ENCODE measurements around the gene ACADVL.

Gene ACADVL

GRCh38 chr17:7215652-7216180 is 4.0 kb upstream of the ACADVL start:
- H3K4me3 ChIP-seq (replicated peaks; ENCODE audit: insufficient read depth, low read length) = no peak overlapping the region
- no peak for DNase-seq (ENCODE audit: low read depth in 1 of 2, low spot score in 1 of 2)
- no peaks in the 10 kb centered on the region for H3K27me3 ChIP-seq (ENCODE audit: insufficient read depth, poor library complexity, severe bottlenecking)
- TF ChIP-seq REST (IDR thresholded peaks at IDR 0.05; ENCODE audit: insufficient replicate concordance, low read depth) (no peak), SPI1 (IDR thresholded peaks at IDR 0.05; ENCODE audit: borderline replicate concordance, low read depth) (no peak), CTCF (IDR thresholded peaks at IDR 0.05; ENCODE audit: insufficient read depth, low read length) (no peak), GABPA (IDR thresholded peaks at IDR 0.05; ENCODE audit: low read depth) (no peak), POLR2AphosphoS5 (IDR thresholded peaks at IDR 0.05; ENCODE audit: low read depth) (no peak)
- no peak overlapping the region for H3K27ac ChIP-seq (replicated peaks)

GRCh38 chr17:7216242-7217112 is 3.3 kb upstream of the ACADVL start:
- TF ChIP-seq SPI1 (IDR thresholded peaks at IDR 0.05; ENCODE audit: borderline replicate concordance, low read depth) (no peak), POLR2AphosphoS5 (IDR thresholded peaks at IDR 0.05; ENCODE audit: low read depth) (no peak), REST (IDR thresholded peaks at IDR 0.05; ENCODE audit: insufficient replicate concordance, low read depth) (no peak), CTCF (IDR thresholded peaks at IDR 0.05; ENCODE audit: insufficient read depth, low read length) (no peak), GABPA (IDR thresholded peaks at IDR 0.05; ENCODE audit: low read depth) (no peak)
- Histone ChIP-seq H3K27me3 (ENCODE audit: insufficient read depth, poor library complexity, severe bottlenecking) (no peaks in the 10 kb centered on the region), H3K4me3 (replicated peaks; ENCODE audit: insufficient read depth, low read length) (peak overlapping the region; percentile 36), H3K27ac (replicated peaks) (no peak overlapping the region)
- no peak for DNase-seq (ENCODE audit: low read depth in 1 of 2, low spot score in 1 of 2)

GRCh38 chr17:7217113-7217987 is 2.4 kb upstream of the ACADVL start:
- Histone ChIP-seq H3K27ac (replicated peaks) (peak overlapping the region; percentile 25; the same call in 1 of the 2 replicates), H3K4me3 (replicated peaks; ENCODE audit: insufficient read depth, low read length) (peak overlapping the region; percentile 36), H3K27me3 (ENCODE audit: insufficient read depth, poor library complexity, severe bottlenecking) (no peaks in the 10 kb centered on the region)
- peak in 1 of 2 experiments; percentile 15 for DNase-seq (ENCODE audit: low read depth in 1 of 2, low spot score in 1 of 2)
- TF ChIP-seq REST (IDR thresholded peaks at IDR 0.05; ENCODE audit: insufficient replicate concordance, low read depth) (no peak), CTCF (IDR thresholded peaks at IDR 0.05; ENCODE audit: insufficient read depth, low read length) (no peak), POLR2AphosphoS5 (IDR thresholded peaks at IDR 0.05; ENCODE audit: low read depth) (no peak)

Data from HL-60 (cell line).